ENCODE measurements around the gene ZNHIT2.
A peak's percentile ranks its signal among the peaks of the same experiment; 100 is the strongest.

Gene ZNHIT2

GRCh38 chr11:65108469-65109123, 8.9 kb downstream of the ZNHIT2 start:
- ATAC-seq (no peak), DNase-seq (no peak)
- H3K27me3 Mint-ChIP-seq: no peaks in the 10 kb centered on the region
- no peak overlapping the region for H3K4me3 Mint-ChIP-seq
- H3K36me3 Mint-ChIP-seq (ENCODE audit: low read depth): peaks cover 11% of the 10 kb centered on the region
- no peak overlapping the region for H3K27ac Mint-ChIP-seq
- H3K4me1 Mint-ChIP-seq: peaks cover 26% of the 10 kb centered on the region
- H3K9me3 Mint-ChIP-seq: no peaks in the 10 kb centered on the region

- Mint-ChIP-seq H3K27me3 (no peaks in the 10 kb centered on the region), H3K4me1 (peaks cover 19% of the 10 kb centered on the region), H3K9me3 (no peaks in the 10 kb centered on the region), H3K27ac (no peak overlapping the region), H3K4me3 (no peak overlapping the region), H3K36me3 (ENCODE audit: low read depth) (peaks cover 11% of the 10 kb centered on the region)
- ATAC-seq: no peak
- DNase-seq: no peak
These were observed 9.6 kb downstream of the ZNHIT2 start for GRCh38 chr11:65107751-65108468.

GRCh38 chr11:65107078-65107477, 10.4 kb downstream of the ZNHIT2 start:
- peaks cover 17% of the 10 kb centered on the region for H3K4me1 Mint-ChIP-seq
- no peak overlapping the region for H3K4me3 Mint-ChIP-seq
- no peak overlapping the region for H3K27ac Mint-ChIP-seq
- peaks cover 11% of the 10 kb centered on the region for H3K36me3 Mint-ChIP-seq (ENCODE audit: low read depth)
- H3K27me3 Mint-ChIP-seq: no peaks in the 10 kb centered on the region
- DNase-seq: no peak
- no peak for ATAC-seq
- H3K9me3 Mint-ChIP-seq: no peaks in the 10 kb centered on the region

- DNase-seq (no peak), ATAC-seq (no peak)
- no peaks in the 10 kb centered on the region for H3K4me1 Mint-ChIP-seq
- H3K27ac Mint-ChIP-seq: no peak overlapping the region
- H3K4me3 Mint-ChIP-seq: no peak overlapping the region
- no peaks in the 10 kb centered on the region for H3K9me3 Mint-ChIP-seq
- H3K36me3 Mint-ChIP-seq (ENCODE audit: low read depth): peaks cover 14% of the 10 kb centered on the region
- no peaks in the 10 kb centered on the region for H3K27me3 Mint-ChIP-seq
These were observed 12.9 kb downstream of the ZNHIT2 start for GRCh38 chr11:65104628-65105027.

GRCh38 chr11:65103476-65103875, 14.0 kb downstream of the ZNHIT2 start:
- ATAC-seq (no peak), DNase-seq (no peak)
- Mint-ChIP-seq H3K27ac (peak overlapping the region; percentile 7), H3K27me3 (no peaks in the 10 kb centered on the region), H3K4me1 (peaks cover 2% of the 10 kb centered on the region), H3K4me3 (no peak overlapping the region), H3K9me3 (no peaks in the 10 kb centered on the region), H3K36me3 (ENCODE audit: low read depth) (peaks cover 19% of the 10 kb centered on the region)

- Mint-ChIP-seq H3K27ac (no peak overlapping the region), H3K9me3 (no peaks in the 10 kb centered on the region), H3K4me1 (peaks cover 4% of the 10 kb centered on the region), H3K27me3 (no peaks in the 10 kb centered on the region), H3K4me3 (no peak overlapping the region), H3K36me3 (ENCODE audit: low read depth) (peaks cover 21% of the 10 kb centered on the region)
- DNase-seq: no peak
- ATAC-seq: no peak
These were observed 15.1 kb downstream of the ZNHIT2 start for GRCh38 chr11:65102142-65103095.

- Mint-ChIP-seq H3K4me3 (no peak overlapping the region), H3K27me3 (no peaks in the 10 kb centered on the region), H3K36me3 (ENCODE audit: low read depth) (peaks cover 14% of the 10 kb centered on the region), H3K9me3 (no peaks in the 10 kb centered on the region), H3K27ac (no peak overlapping the region), H3K4me1 (peaks cover 12% of the 10 kb centered on the region)
- ATAC-seq (no peak), DNase-seq (no peak)
These were observed 16.7 kb downstream of the ZNHIT2 start for GRCh38 chr11:65100674-65101350.

GRCh38 chr11:65096926-65097325, 20.6 kb downstream of the ZNHIT2 start:
- H3K36me3 Mint-ChIP-seq (ENCODE audit: low read depth): peaks cover 9% of the 10 kb centered on the region
- DNase-seq (no peak), ATAC-seq (no peak)
- H3K27ac Mint-ChIP-seq: peak overlapping the region; percentile 46
- no peaks in the 10 kb centered on the region for H3K9me3 Mint-ChIP-seq
- peak overlapping the region; percentile 91 for H3K4me3 Mint-ChIP-seq
- peaks cover 16% of the 10 kb centered on the region for H3K4me1 Mint-ChIP-seq
- no peaks in the 10 kb centered on the region for H3K27me3 Mint-ChIP-seq

- H3K36me3 Mint-ChIP-seq (ENCODE audit: low read depth): peaks cover 9% of the 10 kb centered on the region
- no peaks in the 10 kb centered on the region for H3K9me3 Mint-ChIP-seq
- H3K4me3 Mint-ChIP-seq: peak within 1 kb of the TSS; percentile 91
- DNase-seq: peak; percentile 85
- H3K27ac Mint-ChIP-seq: peak within 1 kb of the TSS; percentile 90
- H3K27me3 Mint-ChIP-seq: no peaks in the 10 kb centered on the region
- H3K4me1 Mint-ChIP-seq: peaks cover 16% of the 10 kb centered on the region
- ATAC-seq: peak; percentile 98
These were observed 21.3 kb downstream of the ZNHIT2 start, which contains the start of gene VPS51 for GRCh38 chr11:65095974-65096806. VPS51 (plus strand) TSS chr11:65096214; CDS start chr11:65096251, 37 bp downstream.

- Mint-ChIP-seq H3K27ac (peak overlapping the region; percentile 90), H3K36me3 (ENCODE audit: low read depth) (peaks cover 9% of the 10 kb centered on the region), H3K4me1 (peaks cover 16% of the 10 kb centered on the region), H3K9me3 (no peaks in the 10 kb centered on the region), H3K27me3 (no peaks in the 10 kb centered on the region), H3K4me3 (peak overlapping the region; percentile 91)
- DNase-seq (no peak), ATAC-seq (no peak)
These were observed 22.1 kb downstream of the ZNHIT2 start for GRCh38 chr11:65095427-65095826.

- Mint-ChIP-seq H3K27me3 (no peaks in the 10 kb centered on the region), H3K4me3 (no peak overlapping the region), H3K36me3 (ENCODE audit: low read depth) (peaks cover 12% of the 10 kb centered on the region), H3K27ac (no peak overlapping the region), H3K9me3 (no peaks in the 10 kb centered on the region), H3K4me1 (peaks cover 5% of the 10 kb centered on the region)
- ATAC-seq: no peak
- no peak for DNase-seq
These were observed 26.9 kb downstream of the ZNHIT2 start for GRCh38 chr11:65090628-65091027.

- Mint-ChIP-seq H3K36me3 (ENCODE audit: low read depth) (peaks cover 13% of the 10 kb centered on the region), H3K27ac (no peak overlapping the region), H3K27me3 (no peaks in the 10 kb centered on the region), H3K4me1 (peaks cover 12% of the 10 kb centered on the region), H3K4me3 (no peak overlapping the region), H3K9me3 (no peaks in the 10 kb centered on the region)
- no peak for DNase-seq
- no peak for ATAC-seq
These were observed 27.9 kb downstream of the ZNHIT2 start for GRCh38 chr11:65089621-65090020.

GRCh38 chr11:65087827-65088226, 29.7 kb downstream of the ZNHIT2 start:
- Mint-ChIP-seq H3K36me3 (ENCODE audit: low read depth) (peaks cover 25% of the 10 kb centered on the region), H3K27ac (no peak overlapping the region), H3K27me3 (no peaks in the 10 kb centered on the region), H3K9me3 (no peaks in the 10 kb centered on the region), H3K4me3 (no peak overlapping the region), H3K4me1 (peaks cover 25% of the 10 kb centered on the region)
- DNase-seq: no peak
- no peak for ATAC-seq

All from activated naive CD8-positive, alpha-beta T cell treated with anti-CD3 and anti-CD28 coated beads, Interleukin-2, amount 50 U/mL, for 24 hours (primary cell).